ENCODE results near the gene DIABLO. TPM values are rescaled to one million over a fixed set of nuclear protein-coding genes. Genes with fewer than 3 reads are reported as not detected.

DIABLO gene
- total RNA-seq, 2 donors from 2014 or later, result 77.5 to 81.0 TPM

DNA sequence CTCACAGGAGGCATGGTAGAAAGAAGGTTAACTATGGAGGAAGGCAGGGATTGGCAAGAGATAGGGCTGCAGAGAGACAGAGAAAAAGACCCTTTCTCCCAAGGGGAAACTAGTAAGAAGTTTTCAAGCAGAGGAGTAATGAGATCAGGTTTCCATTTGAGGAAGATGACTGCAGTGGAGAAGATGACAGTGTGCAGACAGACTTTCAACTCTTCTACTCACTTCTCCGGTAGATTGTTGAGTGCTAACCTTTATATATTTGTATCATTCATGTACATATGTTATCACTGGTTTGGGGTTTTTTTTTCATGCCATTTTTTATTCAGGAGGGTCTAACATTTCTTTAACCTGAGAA lies 28.3 kb downstream of the DIABLO start:
- Mint-ChIP-seq H3K9me3 (peaks cover 3% of the 10 kb centered on the region), H3K36me3 (ENCODE audit: low read depth) (no peaks in the 10 kb centered on the region), H3K27ac (no peak overlapping the region), H3K27me3 (ENCODE audit: insufficient read depth) (peaks cover 32% of the 10 kb centered on the region), H3K4me1 (no peaks in the 10 kb centered on the region), H3K4me3 (no peak overlapping the region)
- no peak overlapping the region for H3K27ac ChIP-seq (ENCODE audit: low read depth, low read length)
- no peaks in the 10 kb centered on the region for H3K27me3 ChIP-seq (ENCODE audit: control insufficient read depth, insufficient read depth, low read length, poor library complexity, severe bottlenecking)
- H3K9me3 ChIP-seq (ENCODE audit: control insufficient read depth, low read length), result no peaks in the 10 kb centered on the region
- TF ChIP-seq, protein P1, sequence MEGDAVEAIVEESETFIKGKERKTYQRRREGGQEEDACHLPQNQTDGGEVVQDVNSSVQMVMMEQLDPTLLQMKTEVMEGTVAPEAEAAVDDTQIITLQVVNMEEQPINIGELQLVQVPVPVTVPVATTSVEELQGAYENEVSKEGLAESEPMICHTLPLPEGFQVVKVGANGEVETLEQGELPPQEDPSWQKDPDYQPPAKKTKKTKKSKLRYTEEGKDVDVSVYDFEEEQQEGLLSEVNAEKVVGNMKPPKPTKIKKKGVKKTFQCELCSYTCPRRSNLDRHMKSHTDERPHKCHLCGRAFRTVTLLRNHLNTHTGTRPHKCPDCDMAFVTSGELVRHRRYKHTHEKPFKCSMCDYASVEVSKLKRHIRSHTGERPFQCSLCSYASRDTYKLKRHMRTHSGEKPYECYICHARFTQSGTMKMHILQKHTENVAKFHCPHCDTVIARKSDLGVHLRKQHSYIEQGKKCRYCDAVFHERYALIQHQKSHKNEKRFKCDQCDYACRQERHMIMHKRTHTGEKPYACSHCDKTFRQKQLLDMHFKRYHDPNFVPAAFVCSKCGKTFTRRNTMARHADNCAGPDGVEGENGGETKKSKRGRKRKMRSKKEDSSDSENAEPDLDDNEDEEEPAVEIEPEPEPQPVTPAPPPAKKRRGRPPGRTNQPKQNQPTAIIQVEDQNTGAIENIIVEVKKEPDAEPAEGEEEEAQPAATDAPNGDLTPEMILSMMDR (conservative IDR thresholded peaks at IDR 0.05), result no peak
- H3K9ac ChIP-seq (ENCODE audit: extremely low read depth, low read length, poor library complexity, severe bottlenecking), result no peak overlapping the region
- no peaks in the 10 kb centered on the region for H3K4me1 ChIP-seq (ENCODE audit: control insufficient read depth, insufficient read depth, low read length)
- WGBS, 2 experiments (ENCODE audit: insufficient coverage in 1 of 2, insufficient read length in 1 of 2), result no CpG with 5 or more reads among the region's 1 CpG
- no peak for DNase-seq
- H3K36me3 ChIP-seq (ENCODE audit: control insufficient read depth, insufficient read depth, low read length), result no peaks in the 10 kb centered on the region
- H3K4me3 ChIP-seq (ENCODE audit: low read length), result no peak overlapping the region

DNA sequence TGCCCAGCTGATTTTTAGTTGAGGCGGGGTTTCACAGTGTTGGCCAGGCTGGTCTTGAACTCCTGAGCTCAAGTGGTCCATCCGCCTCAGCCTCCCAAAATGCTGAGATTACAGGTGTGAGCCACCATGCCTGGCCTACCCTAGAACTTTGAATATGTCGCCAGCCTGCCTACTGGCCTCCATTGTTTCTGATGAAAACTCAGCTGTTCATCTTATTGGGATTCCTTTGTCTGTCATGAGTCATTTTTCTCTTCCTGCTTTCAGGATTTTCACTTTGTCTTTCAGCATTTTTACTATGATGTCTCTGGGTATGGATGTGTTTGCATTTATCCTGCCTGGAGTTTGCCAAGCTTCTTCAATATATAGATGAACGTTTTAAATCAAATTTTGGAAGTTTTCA lies 30.4 kb downstream of the DIABLO start:
- H3K4me1 Mint-ChIP-seq, result no peaks in the 10 kb centered on the region
- peak; percentile 21 for DNase-seq
- H3K36me3 ChIP-seq (ENCODE audit: control insufficient read depth, insufficient read depth, low read length), result no peaks in the 10 kb centered on the region
- no peaks in the 10 kb centered on the region for H3K4me1 ChIP-seq (ENCODE audit: control insufficient read depth, insufficient read depth, low read length)
- H3K4me3 ChIP-seq (ENCODE audit: low read length), result no peak overlapping the region
- H3K27me3 ChIP-seq (ENCODE audit: control insufficient read depth, insufficient read depth, low read length, poor library complexity, severe bottlenecking), result no peaks in the 10 kb centered on the region
- WGBS, 2 experiments (ENCODE audit: insufficient coverage in 1 of 2, insufficient read length in 1 of 2), result 93 to 95% methylated on average over 4 of the region's 4 CpGs
- H3K9me3 Mint-ChIP-seq, result peaks cover 3% of the 10 kb centered on the region
- H3K9ac ChIP-seq (ENCODE audit: extremely low read depth, low read length, poor library complexity, severe bottlenecking), result no peak overlapping the region
- no peak overlapping the region for H3K27ac ChIP-seq (ENCODE audit: low read depth, low read length)
- H3K9me3 ChIP-seq (ENCODE audit: control insufficient read depth, low read length), result no peaks in the 10 kb centered on the region
- no peak overlapping the region for H3K4me3 Mint-ChIP-seq
- H3K27me3 Mint-ChIP-seq (ENCODE audit: insufficient read depth), result peaks cover 16% of the 10 kb centered on the region
- TF ChIP-seq, protein P1 (conservative IDR thresholded peaks at IDR 0.05), result no peak
- no peaks in the 10 kb centered on the region for H3K36me3 Mint-ChIP-seq (ENCODE audit: low read depth)
- H3K27ac Mint-ChIP-seq, result no peak overlapping the region

DNA sequence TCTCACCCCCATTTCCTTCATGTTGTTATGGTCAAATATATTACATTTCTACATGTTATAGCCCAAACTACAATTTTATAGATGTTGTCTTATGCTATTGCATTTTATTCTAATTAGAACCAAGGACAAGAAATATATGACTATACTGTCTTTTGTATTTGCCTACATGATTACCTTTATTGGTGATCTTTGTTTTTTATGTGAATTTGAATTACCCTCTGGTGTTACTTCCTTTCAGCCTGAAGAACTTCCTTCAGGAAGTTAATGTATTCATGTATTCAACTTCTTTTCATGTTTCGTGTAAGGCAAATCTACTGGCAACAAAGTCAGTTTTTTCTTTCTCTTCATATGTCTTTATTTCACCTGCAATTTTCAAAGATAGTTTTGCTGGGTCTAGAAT lies 31.0 kb downstream of the DIABLO start:
- H3K9me3 Mint-ChIP-seq, result peaks cover 3% of the 10 kb centered on the region
- no peak overlapping the region for H3K27ac ChIP-seq (ENCODE audit: low read depth, low read length)
- no peak overlapping the region for H3K4me3 Mint-ChIP-seq
- no peaks in the 10 kb centered on the region for H3K36me3 Mint-ChIP-seq (ENCODE audit: low read depth)
- no peak overlapping the region for H3K4me3 ChIP-seq (ENCODE audit: low read length)
- no peaks in the 10 kb centered on the region for H3K9me3 ChIP-seq (ENCODE audit: control insufficient read depth, low read length)
- H3K27me3 Mint-ChIP-seq (ENCODE audit: insufficient read depth), result peaks cover 10% of the 10 kb centered on the region
- H3K36me3 ChIP-seq (ENCODE audit: control insufficient read depth, insufficient read depth, low read length), result no peaks in the 10 kb centered on the region
- DNase-seq, result no peak
- no peak overlapping the region for H3K9ac ChIP-seq (ENCODE audit: extremely low read depth, low read length, poor library complexity, severe bottlenecking)
- H3K27ac Mint-ChIP-seq, result no peak overlapping the region
- TF ChIP-seq, protein P1 (conservative IDR thresholded peaks at IDR 0.05), result no peak
- H3K4me1 Mint-ChIP-seq, result no peaks in the 10 kb centered on the region
- no peaks in the 10 kb centered on the region for H3K4me1 ChIP-seq (ENCODE audit: control insufficient read depth, insufficient read depth, low read length)
- WGBS, 2 experiments (ENCODE audit: insufficient coverage in 1 of 2, insufficient read length in 1 of 2), result 92 to 100% methylated on average over 1 of the region's 1 CpG
- no peaks in the 10 kb centered on the region for H3K27me3 ChIP-seq (ENCODE audit: control insufficient read depth, insufficient read depth, low read length, poor library complexity, severe bottlenecking)

Measured in endodermal cell (in vitro differentiated cells).